Measurements from ENCODE around the gene COX19.
A peak's percentile ranks its signal among the peaks of the same experiment; 100 is the strongest.

The COX19 gene

DNA sequence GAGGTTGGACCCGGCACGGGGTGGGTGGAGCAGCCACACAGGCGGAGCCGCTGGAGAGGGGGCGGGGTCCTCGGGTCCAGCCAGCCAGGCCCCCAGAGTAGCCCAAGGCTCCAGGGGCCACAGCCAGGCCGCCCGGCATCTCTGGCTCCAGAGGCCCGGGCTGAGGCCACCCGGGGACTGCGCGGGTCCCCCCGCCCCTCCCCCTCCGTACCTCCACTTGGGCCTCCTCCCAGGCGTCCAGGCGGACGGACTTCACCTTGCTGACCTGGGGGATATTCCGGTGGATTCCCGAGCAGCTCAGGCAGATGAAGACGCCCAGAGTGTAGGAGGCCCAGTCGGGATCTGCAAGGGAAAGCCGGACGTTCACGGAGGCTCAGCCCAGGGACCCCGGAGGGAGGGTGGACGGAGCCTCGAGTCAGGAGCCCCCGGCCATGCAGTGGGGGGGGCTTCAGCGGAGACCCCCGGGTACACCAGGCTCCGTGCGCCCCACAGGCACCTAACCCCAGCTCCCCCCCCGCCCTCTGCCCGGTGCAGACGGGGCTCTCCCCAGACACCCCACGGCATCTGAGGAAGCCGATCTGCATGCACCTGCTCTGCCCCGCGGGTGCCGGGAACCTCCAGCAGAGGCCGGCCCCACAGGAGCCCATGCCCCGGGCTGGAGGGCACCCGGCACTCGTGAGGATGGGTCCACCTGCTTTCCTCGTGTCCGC, 40.0 kb downstream of the COX19 start:
- no peaks in the 10 kb centered on the region for H3K9me3 ChIP-seq
- TF ChIP-seq, protein P1, sequence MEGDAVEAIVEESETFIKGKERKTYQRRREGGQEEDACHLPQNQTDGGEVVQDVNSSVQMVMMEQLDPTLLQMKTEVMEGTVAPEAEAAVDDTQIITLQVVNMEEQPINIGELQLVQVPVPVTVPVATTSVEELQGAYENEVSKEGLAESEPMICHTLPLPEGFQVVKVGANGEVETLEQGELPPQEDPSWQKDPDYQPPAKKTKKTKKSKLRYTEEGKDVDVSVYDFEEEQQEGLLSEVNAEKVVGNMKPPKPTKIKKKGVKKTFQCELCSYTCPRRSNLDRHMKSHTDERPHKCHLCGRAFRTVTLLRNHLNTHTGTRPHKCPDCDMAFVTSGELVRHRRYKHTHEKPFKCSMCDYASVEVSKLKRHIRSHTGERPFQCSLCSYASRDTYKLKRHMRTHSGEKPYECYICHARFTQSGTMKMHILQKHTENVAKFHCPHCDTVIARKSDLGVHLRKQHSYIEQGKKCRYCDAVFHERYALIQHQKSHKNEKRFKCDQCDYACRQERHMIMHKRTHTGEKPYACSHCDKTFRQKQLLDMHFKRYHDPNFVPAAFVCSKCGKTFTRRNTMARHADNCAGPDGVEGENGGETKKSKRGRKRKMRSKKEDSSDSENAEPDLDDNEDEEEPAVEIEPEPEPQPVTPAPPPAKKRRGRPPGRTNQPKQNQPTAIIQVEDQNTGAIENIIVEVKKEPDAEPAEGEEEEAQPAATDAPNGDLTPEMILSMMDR (IDR thresholded peaks at IDR 0.05): no peak
- H3K27me3 ChIP-seq: no peaks in the 10 kb centered on the region
- peaks cover 18 to 19% of the 10 kb centered on the region in 2 experiments for H3K4me1 ChIP-seq (ENCODE audit: control insufficient read depth in 1 of 2, insufficient read depth in 1 of 2, low read depth in 1 of 2, low read length in 1 of 2)
- H3K36me3 ChIP-seq: peaks cover 53% of the 10 kb centered on the region
- no peak overlapping the region for H3K27ac ChIP-seq
- no peak overlapping the region for H3K4me3 ChIP-seq (ENCODE audit: low read depth in 1 of 2, low read length in 1 of 2)

DNA sequence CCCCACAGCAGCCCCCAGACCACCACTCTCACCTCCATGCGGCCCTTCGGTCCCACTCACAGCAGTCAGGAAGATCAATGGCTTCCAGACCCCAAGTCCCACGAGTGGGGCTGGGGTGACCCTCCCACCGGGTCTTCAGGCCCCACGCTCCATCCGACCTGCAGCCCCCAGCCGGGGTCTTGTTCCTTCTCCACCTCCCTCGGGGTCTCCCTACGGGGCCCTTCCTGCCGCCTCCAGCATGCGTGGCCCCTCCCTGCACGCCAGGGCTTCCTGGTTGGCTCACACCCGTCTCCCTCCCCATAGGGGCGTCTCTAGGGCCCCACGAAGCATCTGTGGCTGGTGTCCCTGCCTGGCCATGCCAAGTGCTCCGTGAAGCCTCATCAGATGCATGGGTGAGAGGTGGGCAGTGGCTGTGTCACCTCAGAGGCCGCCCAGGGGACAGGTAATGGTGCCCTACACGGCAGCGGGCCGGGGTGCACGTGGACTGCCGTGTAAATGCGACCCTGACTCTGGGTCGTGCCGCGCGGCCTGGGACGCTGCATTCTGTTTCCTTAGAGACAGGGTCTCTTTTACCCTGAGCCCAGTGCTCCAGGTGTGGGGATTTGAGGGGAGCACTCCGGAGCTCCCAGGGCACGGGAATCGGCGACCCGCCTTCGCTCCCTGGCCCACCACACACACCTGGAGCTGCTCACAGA, 40.7 kb downstream of the COX19 start:
- Histone ChIP-seq H3K9me3 (no peaks in the 10 kb centered on the region), H3K27ac (no peak overlapping the region), H3K27me3 (no peaks in the 10 kb centered on the region), H3K36me3 (peaks cover 53% of the 10 kb centered on the region), H3K4me3 (ENCODE audit: low read depth in 1 of 2, low read length in 1 of 2) (no peak overlapping the region), H3K4me1 (ENCODE audit: control insufficient read depth in 1 of 2, insufficient read depth in 1 of 2, low read depth in 1 of 2, low read length in 1 of 2) (peaks cover 18 to 19% of the 10 kb centered on the region in 2 experiments)
- TF ChIP-seq, protein P1 (IDR thresholded peaks at IDR 0.05): no peak

DNA sequence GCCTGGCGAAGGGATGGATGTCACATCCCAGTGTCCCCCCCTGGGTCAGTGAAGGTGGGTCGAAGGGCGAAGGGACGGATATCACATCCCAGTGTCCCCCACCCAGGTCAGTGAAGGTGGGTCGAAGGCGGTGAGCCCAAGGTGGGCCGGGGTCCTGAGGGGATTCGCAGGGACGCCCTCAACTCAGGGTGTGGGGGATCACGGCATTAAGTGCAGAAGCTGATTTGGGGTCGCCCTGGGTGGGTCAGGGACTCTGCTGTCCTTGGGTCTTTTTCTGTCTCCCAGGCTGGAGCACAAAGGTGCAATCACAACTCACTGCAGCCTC, 42.7 kb downstream of the COX19 start:
- Histone ChIP-seq H3K36me3 (peaks cover 46% of the 10 kb centered on the region), H3K4me3 (ENCODE audit: low read depth in 1 of 2, low read length in 1 of 2) (no peak overlapping the region), H3K27ac (no peak overlapping the region), H3K9me3 (no peaks in the 10 kb centered on the region), H3K27me3 (no peaks in the 10 kb centered on the region), H3K4me1 (ENCODE audit: control insufficient read depth in 1 of 2, insufficient read depth in 1 of 2, low read depth in 1 of 2, low read length in 1 of 2) (peaks cover 30 to 32% of the 10 kb centered on the region in 2 experiments)
- TF ChIP-seq, protein P1 (IDR thresholded peaks at IDR 0.05): no peak

DNA sequence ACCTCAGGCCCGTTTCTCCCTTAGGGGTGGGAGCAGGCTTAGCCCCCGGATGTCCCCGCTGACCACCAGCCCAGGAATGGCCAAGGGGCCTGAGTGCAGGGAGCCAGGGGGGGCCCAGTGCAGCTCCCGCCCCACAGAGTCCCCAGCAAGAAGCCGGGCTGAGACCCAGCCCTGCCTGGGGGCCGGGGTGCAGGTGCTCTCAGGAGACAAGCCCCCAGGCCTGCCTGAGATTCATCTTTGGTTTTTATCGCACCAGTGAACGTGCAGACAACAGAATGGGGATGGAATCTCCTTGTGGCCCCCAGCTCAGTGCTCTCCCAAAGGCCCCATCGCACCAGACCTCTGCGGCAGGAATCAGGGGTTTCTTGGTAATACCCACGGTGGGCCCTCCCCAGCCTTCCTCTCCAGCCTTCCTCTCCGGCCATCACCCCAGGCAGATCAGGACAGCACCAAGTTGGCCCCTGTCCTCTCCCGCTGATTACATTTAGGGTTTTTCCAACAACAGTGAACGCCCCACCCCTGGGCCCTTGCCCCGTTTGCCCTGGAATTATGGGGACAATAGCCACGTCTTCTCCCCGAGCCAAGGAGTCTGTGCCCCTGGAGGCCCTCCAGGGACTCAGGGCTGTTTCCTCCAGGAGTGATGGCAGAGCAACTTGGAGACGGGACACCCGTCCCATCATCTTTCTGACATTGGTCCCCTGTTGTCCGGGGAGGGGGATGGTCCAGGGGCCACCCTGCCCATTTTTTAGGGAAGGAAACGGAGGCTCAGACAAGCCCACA, 43.3 kb downstream of the COX19 start:
- Histone ChIP-seq H3K4me1 (ENCODE audit: control insufficient read depth in 1 of 2, insufficient read depth in 1 of 2, low read depth in 1 of 2, low read length in 1 of 2) (peaks cover 30 to 32% of the 10 kb centered on the region in 2 experiments), H3K27me3 (no peaks in the 10 kb centered on the region), H3K9me3 (no peaks in the 10 kb centered on the region)

More for the DNA sequence above, 43.3 kb downstream of the COX19 start:
- H3K4me3 ChIP-seq (ENCODE audit: low read depth in 1 of 2, low read length in 1 of 2): no peak overlapping the region
- H3K36me3 ChIP-seq: peaks cover 46% of the 10 kb centered on the region
- TF ChIP-seq, protein P1 (IDR thresholded peaks at IDR 0.05): no peak
- H3K27ac ChIP-seq: peak overlapping the region; percentile 63
